IPS DF 4.7 (cell line): Measurements from ENCODE around the gene RTN4IP1.

ENCODE experiments used
- DNase-seq: peaks from one replicate; pipeline ENCODE4 v3.0.0-alpha.2; 2013; ENCODE audit warnings: low spot score; ENCODE audit errors: extremely low read depth

Gene RTN4IP1

GRCh38 chr6:106522562-106523250 lies 106.6 kb downstream of the RTN4IP1 start:
- DNase-seq = no peak
